Astrocyte (in vitro differentiated cells and primary cell): ENCODE data around the gene C9orf85.

Experiments used
- EZH2 ChIP-seq: IDR thresholded peaks from 2 replicates; pipeline ENCODE4 v1.6.1; 2012; ENCODE audit warnings: mild to moderate bottlenecking, low read length, inconsistent platforms; ENCODE audit not compliant: insufficient read depth
- TF ChIP-seq, protein P1 (sequence below): IDR thresholded peaks from 2 replicates; pipeline ENCODE4 v1.5.1; 2011; ENCODE audit warnings: low read depth, mild to moderate bottlenecking, inconsistent platforms, low read length, moderate library complexity; ENCODE audit not compliant: insufficient read depth

DNA sequence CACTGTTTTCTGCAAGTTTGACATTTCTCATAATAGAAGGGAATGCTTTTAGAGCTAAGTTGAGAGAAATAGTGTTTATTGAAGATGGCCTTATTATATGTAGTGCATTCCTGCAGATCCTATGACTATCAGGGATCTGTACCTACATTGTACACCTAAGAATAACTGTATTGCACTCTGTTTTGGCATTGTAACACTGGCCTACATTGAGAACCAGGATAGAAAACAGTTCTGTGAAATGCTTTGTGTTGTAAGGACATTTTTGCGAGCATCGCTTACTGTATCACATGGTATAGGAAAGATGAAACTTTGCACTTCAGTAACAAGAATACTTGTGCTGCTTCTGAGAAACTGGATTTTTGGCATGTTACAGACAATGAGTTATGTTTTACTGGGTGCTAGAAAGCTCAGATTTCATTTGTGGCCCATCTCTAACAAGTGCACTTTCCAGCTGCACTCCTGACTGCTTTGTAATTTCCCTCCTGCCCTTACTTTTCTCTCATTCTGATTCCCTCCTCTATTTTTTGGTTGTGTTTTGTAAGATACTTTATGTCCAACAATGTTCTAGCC, 30.6 kb downstream of the C9orf85 start:
- TF ChIP-seq, protein P1, sequence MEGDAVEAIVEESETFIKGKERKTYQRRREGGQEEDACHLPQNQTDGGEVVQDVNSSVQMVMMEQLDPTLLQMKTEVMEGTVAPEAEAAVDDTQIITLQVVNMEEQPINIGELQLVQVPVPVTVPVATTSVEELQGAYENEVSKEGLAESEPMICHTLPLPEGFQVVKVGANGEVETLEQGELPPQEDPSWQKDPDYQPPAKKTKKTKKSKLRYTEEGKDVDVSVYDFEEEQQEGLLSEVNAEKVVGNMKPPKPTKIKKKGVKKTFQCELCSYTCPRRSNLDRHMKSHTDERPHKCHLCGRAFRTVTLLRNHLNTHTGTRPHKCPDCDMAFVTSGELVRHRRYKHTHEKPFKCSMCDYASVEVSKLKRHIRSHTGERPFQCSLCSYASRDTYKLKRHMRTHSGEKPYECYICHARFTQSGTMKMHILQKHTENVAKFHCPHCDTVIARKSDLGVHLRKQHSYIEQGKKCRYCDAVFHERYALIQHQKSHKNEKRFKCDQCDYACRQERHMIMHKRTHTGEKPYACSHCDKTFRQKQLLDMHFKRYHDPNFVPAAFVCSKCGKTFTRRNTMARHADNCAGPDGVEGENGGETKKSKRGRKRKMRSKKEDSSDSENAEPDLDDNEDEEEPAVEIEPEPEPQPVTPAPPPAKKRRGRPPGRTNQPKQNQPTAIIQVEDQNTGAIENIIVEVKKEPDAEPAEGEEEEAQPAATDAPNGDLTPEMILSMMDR, result no peak
- TF ChIP-seq EZH2, result no peak
